H1 (cell line): Measurements from ENCODE around the gene DKC1. TPM values are rescaled to one million over a fixed set of nuclear protein-coding genes. Genes with fewer than 3 reads are reported as not detected.

Experiments
- CTCF ChIA-PET: fragments of 300-600 bp; sonication (Branson Sonifier 250); formaldehyde crosslinking; loops from one replicate; lab custom pipeline; 2021; ENCODE audit not compliant: partially characterized antibody; lab: Charles Lee
- POLR2A ChIA-PET: fragments of 300-600 bp; sonication (Branson Sonifier 250); formaldehyde crosslinking; loops from one replicate; lab custom pipeline; 2021; ENCODE audit warnings: inconsistent platforms; ENCODE audit not compliant: partially characterized antibody; lab: Charles Lee
- DNase-seq, 2 experiments: peaks; one replicate each; pipeline versions ENCODE4 v3.0.0 to v3.0.0-alpha.2; 2010 to 2022; ENCODE audit warnings: low spot score in 2 of 2, low read depth in 1 of 2, mixed read lengths in 1 of 2
- FAIRE-seq: peaks from 2 replicates; lab custom pipeline; 2011; peaks lifted over from hg19 to GRCh38; lab: Jason Lieb, UNC
- H2AFZ ChIP-seq: 2 replicates; pipeline ENCODE4 v1.8.1; 2012; ENCODE audit warnings: low read length, inconsistent platforms
- H2AK5ac ChIP-seq: 2 replicates; pipeline ENCODE4 v1.6.1; 2013; ENCODE audit warnings: low read depth, low read length
- H2BK120ac ChIP-seq: replicated peaks from 2 replicates; pipeline ENCODE3; 2013; ENCODE audit warnings: low read depth, low read length, inconsistent platforms
- H2BK12ac ChIP-seq: 2 replicates; pipeline ENCODE4 v1.6.1; 2013; ENCODE audit warnings: low read depth, low read length
- H2BK15ac ChIP-seq: 2 replicates; pipeline ENCODE4 v1.6.1; 2013; ENCODE audit warnings: low read length
- H2BK20ac ChIP-seq: 2 replicates; pipeline ENCODE4 v1.6.1; 2013; ENCODE audit warnings: low read length
- H2BK5ac ChIP-seq: 2 replicates; pipeline ENCODE4 v1.6.1; 2013; ENCODE audit warnings: low read depth, low read length
- H3K14ac ChIP-seq: 2 replicates; pipeline ENCODE4 v1.6.1; 2013; ENCODE audit warnings: inconsistent platforms; ENCODE audit not compliant: insufficient read length
- H3K18ac ChIP-seq: 2 replicates; pipeline ENCODE4 v1.6.1; 2013; ENCODE audit warnings: low read length; ENCODE audit errors: extremely low read depth
- H3K23ac ChIP-seq: 2 replicates; pipeline ENCODE4 v1.6.1; 2013; ENCODE audit warnings: inconsistent platforms; ENCODE audit not compliant: insufficient read length
- H3K23me2 ChIP-seq: 2 replicates; pipeline ENCODE4 v1.6.1; 2013; ENCODE audit warnings: low read depth, low read length
- H3K27ac ChIP-seq: 2 replicates; pipeline ENCODE4 v1.6.1; 2011; ENCODE audit warnings: low read depth, low read length, inconsistent platforms
- H3K27me3 ChIP-seq, 4 experiments: replicated peaks in 1 of 4; 1 replicate in 1 of 4; 2 replicates in 3 of 4; pipeline versions ENCODE4 v1.6.1 to v1.8.1; 2011 to 2013; ENCODE audit warnings: low read length in 3 of 4, mild to moderate bottlenecking in 3 of 4, inconsistent platforms in 2 of 4, mixed read lengths in 2 of 4, moderate library complexity in 1 of 4; ENCODE audit not compliant: control insufficient read depth in 3 of 4, insufficient read depth in 3 of 4; ENCODE audit errors: extremely low read depth in 1 of 4
- H3K36me3 ChIP-seq, 4 experiments: 2 replicates each; pipeline versions ENCODE4 v1.6.1 to v1.8.1; 2011 to 2013; ENCODE audit warnings: mild to moderate bottlenecking in 4 of 4, low read length in 3 of 4, moderate library complexity in 2 of 4, control low read depth in 1 of 4, inconsistent platforms in 1 of 4; ENCODE audit not compliant: insufficient read depth in 4 of 4, control insufficient read depth in 2 of 4
- H3K4ac ChIP-seq: replicated peaks from 2 replicates; pipeline ENCODE3; 2013; ENCODE audit warnings: low read length, low read depth, mixed read lengths, inconsistent platforms; ENCODE audit not compliant: insufficient read length
- H3K4me1 ChIP-seq, 4 experiments: replicated peaks in 1 of 4; 1 replicate in 1 of 4; 2 replicates in 3 of 4; pipeline versions ENCODE4 v1.6.1 to v1.8.1; 2011 to 2013; ENCODE audit warnings: low read length in 3 of 4, inconsistent platforms in 2 of 4, mixed read lengths in 1 of 4; ENCODE audit not compliant: insufficient read depth in 4 of 4, control insufficient read depth in 3 of 4
- H3K4me2 ChIP-seq, 2 experiments: 2 replicates each; pipeline versions ENCODE4 v1.6.1 to v1.8.1; 2011 to 2013; ENCODE audit warnings: low read depth in 2 of 2, low read length in 2 of 2, control low read depth in 1 of 2, inconsistent platforms in 1 of 2, mild to moderate bottlenecking in 1 of 2; ENCODE audit not compliant: insufficient read depth in 1 of 2
- H3K4me3 ChIP-seq, 4 experiments: fragments of 200-600, 300-600 bp in 1 of 4; sonication (generic), shearing (Covaris generic), sonication (Bioruptor Twin) in 1 of 4; 2 replicates each; pipeline versions ENCODE4 v1.5.1 to v1.8.1; 2011 to 2016; ENCODE audit warnings: low read length in 4 of 4, low read depth in 3 of 4, control low read depth in 2 of 4, inconsistent platforms in 2 of 4, mild to moderate bottlenecking in 2 of 4, mixed read lengths in 1 of 4, moderate library complexity in 1 of 4; ENCODE audit not compliant: insufficient read depth in 2 of 4; ENCODE audit errors: extremely low read depth in 1 of 4
- H3K56ac ChIP-seq: replicated peaks from 2 replicates; pipeline ENCODE3; 2013; ENCODE audit warnings: low read depth, mild to moderate bottlenecking, mixed read lengths, low read length, inconsistent platforms; ENCODE audit not compliant: insufficient read length
- H3K79me1 ChIP-seq: 2 replicates; pipeline ENCODE4 v1.6.1; 2013; ENCODE audit warnings: low read depth, low read length, control low read depth
- H3K79me2 ChIP-seq, 2 experiments: 2 replicates each; pipeline versions ENCODE4 v1.6.1 to v1.8.1; 2012 to 2013; ENCODE audit warnings: low read length in 2 of 2, mild to moderate bottlenecking in 2 of 2, inconsistent platforms in 1 of 2; ENCODE audit not compliant: insufficient read depth in 2 of 2, control insufficient read depth in 1 of 2
- H3K9ac ChIP-seq, 4 experiments: replicated peaks in 1 of 4; 1 replicate in 1 of 4; 2 replicates in 3 of 4; pipeline versions ENCODE4 v1.6.1 to v1.8.1; 2011 to 2013; ENCODE audit warnings: low read depth in 3 of 4, low read length in 3 of 4, control low read depth in 2 of 4, mild to moderate bottlenecking in 2 of 4, moderate library complexity in 2 of 4, inconsistent platforms in 1 of 4; ENCODE audit errors: extremely low read depth in 1 of 4
- H3K9me3 ChIP-seq, 2 experiments: 2 replicates each; pipeline versions ENCODE4 v1.6.1 to v1.8.1; 2012 to 2013; ENCODE audit warnings: mild to moderate bottlenecking in 2 of 2, moderate library complexity in 2 of 2, control low read depth in 1 of 2, inconsistent platforms in 1 of 2, low read depth in 1 of 2, low read length in 1 of 2, mixed read lengths in 1 of 2; ENCODE audit not compliant: insufficient read depth in 2 of 2
- H4K20me1 ChIP-seq, 2 experiments: replicated peaks in 1 of 2; 2 replicates each; pipeline versions ENCODE3 to v1.8.1; 2011 to 2013; ENCODE audit warnings: inconsistent platforms in 2 of 2, low read length in 2 of 2, mild to moderate bottlenecking in 1 of 2; ENCODE audit not compliant: insufficient read depth in 2 of 2, control insufficient read depth in 1 of 2
- H4K5ac ChIP-seq: 2 replicates; pipeline ENCODE4 v1.6.1; 2013; ENCODE audit warnings: low read length, low read depth, mixed read lengths, inconsistent platforms; ENCODE audit not compliant: insufficient read length
- H4K8ac ChIP-seq: 2 replicates; pipeline ENCODE4 v1.8.0; 2013; ENCODE audit warnings: mild to moderate bottlenecking, moderate library complexity, low read length, inconsistent platforms; ENCODE audit not compliant: insufficient read depth; ENCODE audit errors: extremely low read depth
- H4K91ac ChIP-seq: replicated peaks from 2 replicates; pipeline ENCODE3; 2013; ENCODE audit warnings: low read length, mixed read lengths, inconsistent platforms; ENCODE audit not compliant: insufficient read length
- CBX8 ChIP-seq: fragments of 300-800, 300-1000 bp; sonication (generic); IDR thresholded peaks from 2 replicates; pipeline ENCODE4 v1.7.1; 2016; ENCODE audit warnings: low read depth, low read length, borderline replicate concordance
- SP4 ChIP-seq: IDR thresholded peaks from 2 replicates; pipeline ENCODE4 v1.6.1; 2012; ENCODE audit warnings: low read length, inconsistent platforms
- TAF1 ChIP-seq: IDR thresholded peaks from 2 replicates; pipeline ENCODE4 v1.6.1; 2011; ENCODE audit warnings: mild to moderate bottlenecking, low read depth, low read length
- WGBS, 2 experiments: shearing (Covaris generic) in 1 of 2; methylation state at CpG; one replicate each; pipeline versions ENCODE4 v1.1.6 to v1.1.7; 2013 to 2015; ENCODE audit warnings: low lambda C conversion rate in 2 of 2, mixed read lengths in 2 of 2, inconsistent platforms in 1 of 2, low coverage in 1 of 2, missing lambda C conversion rate in 1 of 2; ENCODE audit not compliant: insufficient replicate concordance in 2 of 2, insufficient coverage in 1 of 2, insufficient read length in 1 of 2; ENCODE audit errors: extremely low coverage in 1 of 2, missing lambda C conversion rate in 1 of 2; 5-methylcytosine and 5-hydroxymethylcytosine counted together
- polyA plus RNA-seq, 7 experiments: library from polyadenylated mRNA; depleted of rRNA in 3 of 7; stranded (reverse) in 5 of 7; unstranded in 2 of 7; fragments of >200 nt in 5 of 7; fragments of 200-250 nt in 2 of 7; gene quantifications; 1 replicate in 5 of 7; 2 replicates in 1 of 7; 4 replicates in 1 of 7; pipeline versions ENCODE4 v1.2.1 to v1.2.3, GENCODE V29; 2011 to 2013; ENCODE audit warnings: missing spikeins in 2 of 7, mixed read lengths in 2 of 7
- total RNA-seq: library from RNA; stranded (reverse); fragmentation: NEBNext Ultra II Directional; extraction: Animal tissue kit (Norgen Biotek cat#: 25700); gene quantifications from 2 replicates; pipeline ENCODE4 v1.2.1, GENCODE V29; 2021

The DKC1 gene
- total and polyA plus RNA-seq, 2 of the 8 experiments (the other 6 are each of a cell fraction or from before 2014, with no cell fraction given): 65.6 to 143 TPM

GRCh38 chrX:154719132-154719675 is 43.5 kb upstream of the DKC1 start:
- Histone ChIP-seq H3K4me1 (no peaks in the 10 kb centered on the region), H2AK5ac (no peak overlapping the region)
- POLR2A ChIA-PET: interaction anchor here (1.1 kb wide), 1 partner anchor 176 kb away, joined by 3 read pairs; no protein-coding TSS in a partner anchor

More at GRCh38 chrX:154719132-154719675, 43.5 kb upstream of the DKC1 start:
- TF ChIP-seq TAF1 (no peak), CBX8 (no peak), SP4 (no peak)
- no peak overlapping the region for H3K23ac ChIP-seq
- H2BK5ac ChIP-seq: no peak overlapping the region
- H3K23me2 ChIP-seq: no peaks in the 10 kb centered on the region
- no peak overlapping the region for H3K27ac ChIP-seq
- no peak overlapping the region for H4K5ac ChIP-seq
- no peaks in the 10 kb centered on the region for H3K79me1 ChIP-seq
- FAIRE-seq: no peak
- no peak overlapping the region for H3K9ac ChIP-seq
- no peak overlapping the region for H2BK20ac ChIP-seq
- no peaks in the 10 kb centered on the region for H3K79me2 ChIP-seq
- DNase-seq: no peak
- no peak overlapping the region for H2BK15ac ChIP-seq
- H3K18ac ChIP-seq: no peak overlapping the region
- H4K91ac ChIP-seq: no peak overlapping the region
- no peak overlapping the region for H2BK12ac ChIP-seq
- no peak overlapping the region for H4K8ac ChIP-seq
- no peaks in the 10 kb centered on the region for H4K20me1 ChIP-seq
- H2BK120ac ChIP-seq: no peak overlapping the region
- no peak overlapping the region for H3K4me3 ChIP-seq
- CTCF ChIA-PET: interaction anchor here (4.2 kb wide), 1 partner anchor 29 kb away, joined by 22 read pairs; no protein-coding TSS in a partner anchor
- H3K4ac ChIP-seq: no peak overlapping the region
- H3K9me3 ChIP-seq: no peaks in the 10 kb centered on the region
- WGBS, 2 experiments: 94% methylated on average over 6 of the region's 6 CpGs; no CpG with 5 or more reads in 1 of the 2 experiments
- H3K4me2 ChIP-seq: no peak overlapping the region
- H3K56ac ChIP-seq: no peak overlapping the region
- H3K14ac ChIP-seq: no peak overlapping the region
- no peak overlapping the region for H2AFZ ChIP-seq
- H3K27me3 ChIP-seq: no peaks in the 10 kb centered on the region
- no peaks in the 10 kb centered on the region for H3K36me3 ChIP-seq
